Measurements from ENCODE around the gene HOXD12. TPM values are rescaled to one million over a fixed set of nuclear protein-coding genes. Genes with fewer than 3 reads are reported as not detected.

Gene HOXD12
- total RNA-seq, 2 donors from 2014 or later = not detected

- Mint-ChIP-seq H3K9me3 (no peaks in the 10 kb centered on the region), H3K36me3 (ENCODE audit: low read depth) (peaks cover 14% of the 10 kb centered on the region), H3K4me1 (peaks cover 5% of the 10 kb centered on the region), H3K4me3 (peak overlapping the region; percentile 12), H3K27me3 (peaks cover 70% of the 10 kb centered on the region), H3K27ac (no peak overlapping the region)
- ATAC-seq (replicated peaks) = no peak
These were observed 24.0 kb downstream of the HOXD12 start for GRCh38 chr2:176123411-176124109.

GRCh38 chr2:176124110-176124946, 24.7 kb downstream of the HOXD12 start:
- Mint-ChIP-seq H3K27ac (no peak overlapping the region), H3K4me1 (no peaks in the 10 kb centered on the region), H3K9me3 (no peaks in the 10 kb centered on the region), H3K36me3 (ENCODE audit: low read depth) (peaks cover 15% of the 10 kb centered on the region), H3K4me3 (peak overlapping the region; percentile 12), H3K27me3 (peaks cover 70% of the 10 kb centered on the region)
- no peak for ATAC-seq (replicated peaks)

- H3K4me1 Mint-ChIP-seq = no peaks in the 10 kb centered on the region
- no peak overlapping the region for H3K27ac Mint-ChIP-seq
- H3K27me3 Mint-ChIP-seq = peaks cover 62% of the 10 kb centered on the region
- no peaks in the 10 kb centered on the region for H3K9me3 Mint-ChIP-seq
- peaks cover 9% of the 10 kb centered on the region for H3K36me3 Mint-ChIP-seq (ENCODE audit: low read depth)
- no peak overlapping the region for H3K4me3 Mint-ChIP-seq
- ATAC-seq (replicated peaks) = no peak
These were observed 25.6 kb downstream of the HOXD12 start for GRCh38 chr2:176124947-176125771.

GRCh38 chr2:176125772-176126054, 26.1 kb downstream of the HOXD12 start:
- no peak for ATAC-seq (replicated peaks)
- Mint-ChIP-seq H3K9me3 (no peaks in the 10 kb centered on the region), H3K27ac (no peak overlapping the region), H3K4me1 (no peaks in the 10 kb centered on the region), H3K4me3 (no peak overlapping the region), H3K36me3 (ENCODE audit: low read depth) (peaks cover 10% of the 10 kb centered on the region), H3K27me3 (peaks cover 57% of the 10 kb centered on the region)

GRCh38 chr2:176126929-176127773, 27.6 kb downstream of the HOXD12 start:
- Mint-ChIP-seq H3K36me3 (ENCODE audit: low read depth) (peaks cover 18% of the 10 kb centered on the region), H3K27ac (no peak overlapping the region), H3K27me3 (peaks cover 66% of the 10 kb centered on the region)

GRCh38 chr2:176127774-176128072, 28.1 kb downstream of the HOXD12 start:
- peaks cover 71% of the 10 kb centered on the region for H3K27me3 Mint-ChIP-seq
- peaks cover 23% of the 10 kb centered on the region for H3K36me3 Mint-ChIP-seq (ENCODE audit: low read depth)
- H3K4me3 Mint-ChIP-seq = no peak overlapping the region
- no peak for ATAC-seq (replicated peaks)
- H3K27ac Mint-ChIP-seq = no peak overlapping the region
- H3K9me3 Mint-ChIP-seq = no peaks in the 10 kb centered on the region
- peaks cover 4% of the 10 kb centered on the region for H3K4me1 Mint-ChIP-seq

More at GRCh38 chr2:176126929-176127773, 27.6 kb downstream of the HOXD12 start:
- Mint-ChIP-seq H3K9me3 (no peaks in the 10 kb centered on the region), H3K4me3 (no peak overlapping the region), H3K4me1 (peaks cover under 1% of the 10 kb centered on the region)
- ATAC-seq (replicated peaks) = no peak

GRCh38 chr2:176128172-176128981, 28.8 kb downstream of the HOXD12 start:
- Mint-ChIP-seq H3K36me3 (ENCODE audit: low read depth) (peaks cover 23% of the 10 kb centered on the region), H3K27ac (no peak overlapping the region), H3K4me3 (peak overlapping the region; percentile 19), H3K4me1 (peaks cover 4% of the 10 kb centered on the region), H3K27me3 (peaks cover 74% of the 10 kb centered on the region), H3K9me3 (no peaks in the 10 kb centered on the region)
- ATAC-seq (replicated peaks) = no peak

- H3K27me3 Mint-ChIP-seq = peaks cover 75% of the 10 kb centered on the region
- H3K27ac Mint-ChIP-seq = no peak within 1 kb of the TSS
- H3K36me3 Mint-ChIP-seq (ENCODE audit: low read depth) = peaks cover 23% of the 10 kb centered on the region
- no peaks in the 10 kb centered on the region for H3K9me3 Mint-ChIP-seq
- no peak for ATAC-seq (replicated peaks)
- peak within 1 kb of the TSS; percentile 75 for H3K4me3 Mint-ChIP-seq
- H3K4me1 Mint-ChIP-seq = peaks cover 4% of the 10 kb centered on the region
These were observed 29.6 kb downstream of the HOXD12 start, which contains the start of gene HOXD8 for GRCh38 chr2:176128982-176129796. Gene HOXD8, plus strand, starts transcription at chr2:176129705. Its CDS starts 662 bp downstream, at chr2:176130367.

GRCh38 chr2:176129813-176130146, 30.2 kb downstream of the HOXD12 start:
- peaks cover 74% of the 10 kb centered on the region for H3K27me3 Mint-ChIP-seq
- peaks cover 23% of the 10 kb centered on the region for H3K36me3 Mint-ChIP-seq (ENCODE audit: low read depth)
- H3K4me1 Mint-ChIP-seq = peaks cover 4% of the 10 kb centered on the region
- no peaks in the 10 kb centered on the region for H3K9me3 Mint-ChIP-seq
- H3K4me3 Mint-ChIP-seq = no peak overlapping the region
- H3K27ac Mint-ChIP-seq = no peak overlapping the region
- ATAC-seq (replicated peaks) = no peak

GRCh38 chr2:176130147-176130956, 30.8 kb downstream of the HOXD12 start:
- H3K27me3 Mint-ChIP-seq = peaks cover 76% of the 10 kb centered on the region
- no peak overlapping the region for H3K27ac Mint-ChIP-seq
- H3K36me3 Mint-ChIP-seq (ENCODE audit: low read depth) = peaks cover 23% of the 10 kb centered on the region
- no peaks in the 10 kb centered on the region for H3K9me3 Mint-ChIP-seq
- ATAC-seq (replicated peaks) = no peak
- H3K4me1 Mint-ChIP-seq = peaks cover 4% of the 10 kb centered on the region
- H3K4me3 Mint-ChIP-seq = peak overlapping the region; percentile 75

- H3K27me3 Mint-ChIP-seq = peaks cover 76% of the 10 kb centered on the region
- H3K27ac Mint-ChIP-seq = no peak overlapping the region
- no peaks in the 10 kb centered on the region for H3K9me3 Mint-ChIP-seq
- peaks cover 29% of the 10 kb centered on the region for H3K36me3 Mint-ChIP-seq (ENCODE audit: low read depth)
- peak overlapping the region; percentile 75 for H3K4me3 Mint-ChIP-seq
- ATAC-seq (replicated peaks) = no peak
- H3K4me1 Mint-ChIP-seq = peaks cover 4% of the 10 kb centered on the region
These were observed 31.6 kb downstream of the HOXD12 start for GRCh38 chr2:176130957-176131847.
